K562 (cell line): ENCODE data around the gene ERN1.

Source experiments
- BRD9 ChIP-seq: fragments of 450-650 bp; IDR thresholded peaks from 2 replicates; pipeline ENCODE4 v1.6.1; 2018; ENCODE audit warnings: low read depth; ENCODE audit not compliant: partially characterized antibody
- EP300 ChIP-seq: IDR thresholded peaks from 2 replicates; pipeline ENCODE4 v1.6.1; 2012; ENCODE audit warnings: low read length, improper control_type of control experiment
- EZH2 ChIP-seq: IDR thresholded peaks from 2 replicates; pipeline ENCODE4 v1.6.1; 2012; ENCODE audit warnings: low read depth, mild to moderate bottlenecking, inconsistent platforms, low read length, borderline replicate concordance
- POLR2AphosphoS5 ChIP-seq: IDR thresholded peaks from 2 replicates; pipeline ENCODE4 v1.6.1; 2011; ENCODE audit warnings: mild to moderate bottlenecking, low read depth, low read length, moderate library complexity; ENCODE audit not compliant: control insufficient read depth, insufficient read depth
- RFX1 ChIP-seq: fragments of 450-650 bp; IDR thresholded peaks from 2 replicates; pipeline ENCODE4 v1.6.1; 2016; ENCODE audit warnings: mild to moderate bottlenecking, moderate library complexity
- SMC3 ChIP-seq: conservative IDR thresholded peaks from 2 replicates; pipeline ENCODE4 v1.6.1; 2011; ENCODE audit warnings: low read depth, low read length, improper control_type of control experiment; ENCODE audit not compliant: insufficient read depth
- SUPT5H ChIP-seq: fragments of 450-650 bp; IDR thresholded peaks from 2 replicates; pipeline ENCODE4 v1.6.1; 2016
- ZNF408 ChIP-seq: fragments of 250-450 bp; sonication (Bioruptor Pico); IDR thresholded peaks from 2 replicates; pipeline ENCODE4 v1.4.0; 2020; ENCODE audit warnings: low read depth, mild to moderate bottlenecking, moderate library complexity
- TF ChIP-seq, protein P1 (sequence below): fragments of 250-450 bp; sonication (Bioruptor Pico); IDR thresholded peaks from 2 replicates; pipeline ENCODE4 v1.5.0; 2020; ENCODE audit warnings: mild to moderate bottlenecking, borderline replicate concordance
- TF ChIP-seq, protein P2 (sequence below): fragments of 450-650 bp; IDR thresholded peaks from 2 replicates; pipeline ENCODE4 v1.6.1; 2018; ENCODE audit not compliant: partially characterized antibody
- TF ChIP-seq, protein P3 (sequence below), 3 experiments: IDR thresholded peaks in 2 of 3; conservative IDR thresholded peaks in 1 of 3; 2 replicates each; pipeline ENCODE4 v1.5.1; 2011 to 2012; ENCODE audit warnings: low read length in 3 of 3, mild to moderate bottlenecking in 3 of 3, control low read depth in 2 of 3, improper control_type of control experiment in 1 of 3, inconsistent platforms in 1 of 3, low read depth in 1 of 3, mixed read lengths in 1 of 3, moderate library complexity in 1 of 3; ENCODE audit not compliant: insufficient read depth in 2 of 3
- TF ChIP-seq, protein P4 (sequence below): sonication (generic); formaldehyde crosslinking; IDR thresholded peaks from 2 replicates; pipeline ENCODE4 v1.9.0; 2022; ENCODE audit warnings: mild to moderate bottlenecking, missing genetic modification reagents
- TF ChIP-seq, protein P5 (sequence below): sonication (generic); formaldehyde crosslinking; IDR thresholded peaks from 2 replicates; pipeline ENCODE4 v1.8.0; 2022; ENCODE audit warnings: missing genetic modification reagents, mild to moderate bottlenecking, borderline replicate concordance
- TF ChIP-seq, protein P6 (sequence below): fragments of 200-400 bp; formaldehyde crosslinking; IDR thresholded peaks from 2 replicates; pipeline ENCODE4 v1.6.1; 2017; ENCODE audit warnings: mild to moderate bottlenecking, low read depth, low read length, moderate library complexity

DNA sequence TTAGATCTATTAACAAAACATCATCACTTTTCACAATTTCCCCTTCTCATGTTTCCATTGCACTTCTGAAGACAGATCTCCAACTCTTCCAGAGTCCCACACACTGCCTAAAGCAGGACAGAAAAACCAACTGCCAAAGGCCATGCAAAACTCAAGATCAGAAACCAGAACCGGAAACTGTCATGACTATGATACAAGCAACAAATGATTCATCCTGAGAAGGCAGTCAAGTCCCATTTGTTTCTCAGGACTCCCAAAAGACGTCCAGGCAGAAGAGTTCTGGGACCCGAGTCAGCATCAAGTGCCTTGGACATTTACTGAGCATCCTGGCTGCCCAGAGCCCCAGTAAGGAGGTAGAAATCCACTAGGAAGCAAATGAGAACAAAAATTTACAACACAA lies 38.8 kb downstream of the ERN1 start:
- TF ChIP-seq, protein P1, sequence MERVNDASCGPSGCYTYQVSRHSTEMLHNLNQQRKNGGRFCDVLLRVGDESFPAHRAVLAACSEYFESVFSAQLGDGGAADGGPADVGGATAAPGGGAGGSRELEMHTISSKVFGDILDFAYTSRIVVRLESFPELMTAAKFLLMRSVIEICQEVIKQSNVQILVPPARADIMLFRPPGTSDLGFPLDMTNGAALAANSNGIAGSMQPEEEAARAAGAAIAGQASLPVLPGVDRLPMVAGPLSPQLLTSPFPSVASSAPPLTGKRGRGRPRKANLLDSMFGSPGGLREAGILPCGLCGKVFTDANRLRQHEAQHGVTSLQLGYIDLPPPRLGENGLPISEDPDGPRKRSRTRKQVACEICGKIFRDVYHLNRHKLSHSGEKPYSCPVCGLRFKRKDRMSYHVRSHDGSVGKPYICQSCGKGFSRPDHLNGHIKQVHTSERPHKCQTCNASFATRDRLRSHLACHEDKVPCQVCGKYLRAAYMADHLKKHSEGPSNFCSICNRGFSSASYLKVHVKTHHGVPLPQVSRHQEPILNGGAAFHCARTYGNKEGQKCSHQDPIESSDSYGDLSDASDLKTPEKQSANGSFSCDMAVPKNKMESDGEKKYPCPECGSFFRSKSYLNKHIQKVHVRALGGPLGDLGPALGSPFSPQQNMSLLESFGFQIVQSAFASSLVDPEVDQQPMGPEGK = no peak
- TF ChIP-seq RFX1 (no peak), ZNF408 (CRISPR knock-in tag) (no peak), SMC3 (no peak), POLR2AphosphoS5 (no peak), EZH2 (no peak), EP300 (no peak), BRD9 (no peak), SUPT5H (no peak)
- TF ChIP-seq, protein P2, sequence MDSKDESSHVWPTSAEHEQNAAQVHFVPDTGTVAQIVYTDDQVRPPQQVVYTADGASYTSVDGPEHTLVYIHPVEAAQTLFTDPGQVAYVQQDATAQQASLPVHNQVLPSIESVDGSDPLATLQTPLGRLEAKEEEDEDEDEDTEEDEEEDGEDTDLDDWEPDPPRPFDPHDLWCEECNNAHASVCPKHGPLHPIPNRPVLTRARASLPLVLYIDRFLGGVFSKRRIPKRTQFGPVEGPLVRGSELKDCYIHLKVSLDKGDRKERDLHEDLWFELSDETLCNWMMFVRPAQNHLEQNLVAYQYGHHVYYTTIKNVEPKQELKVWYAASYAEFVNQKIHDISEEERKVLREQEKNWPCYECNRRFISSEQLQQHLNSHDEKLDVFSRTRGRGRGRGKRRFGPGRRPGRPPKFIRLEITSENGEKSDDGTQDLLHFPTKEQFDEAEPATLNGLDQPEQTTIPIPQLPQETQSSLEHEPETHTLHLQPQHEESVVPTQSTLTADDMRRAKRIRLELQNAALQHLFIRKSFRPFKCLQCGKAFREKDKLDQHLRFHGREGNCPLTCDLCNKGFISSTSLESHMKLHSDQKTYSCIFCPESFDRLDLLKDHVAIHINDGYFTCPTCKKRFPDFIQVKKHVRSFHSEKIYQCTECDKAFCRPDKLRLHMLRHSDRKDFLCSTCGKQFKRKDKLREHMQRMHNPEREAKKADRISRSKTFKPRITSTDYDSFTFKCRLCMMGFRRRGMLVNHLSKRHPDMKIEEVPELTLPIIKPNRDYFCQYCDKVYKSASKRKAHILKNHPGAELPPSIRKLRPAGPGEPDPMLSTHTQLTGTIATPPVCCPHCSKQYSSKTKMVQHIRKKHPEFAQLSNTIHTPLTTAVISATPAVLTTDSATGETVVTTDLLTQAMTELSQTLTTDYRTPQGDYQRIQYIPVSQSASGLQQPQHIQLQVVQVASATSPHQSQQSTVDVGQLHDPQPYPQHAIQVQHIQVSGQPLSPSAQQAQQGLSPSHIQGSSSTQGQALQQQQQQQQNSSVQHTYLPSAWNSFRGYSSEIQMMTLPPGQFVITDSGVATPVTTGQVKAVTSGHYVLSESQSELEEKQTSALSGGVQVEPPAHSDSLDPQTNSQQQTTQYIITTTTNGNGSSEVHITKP = no peak
- TF ChIP-seq, protein P3, sequence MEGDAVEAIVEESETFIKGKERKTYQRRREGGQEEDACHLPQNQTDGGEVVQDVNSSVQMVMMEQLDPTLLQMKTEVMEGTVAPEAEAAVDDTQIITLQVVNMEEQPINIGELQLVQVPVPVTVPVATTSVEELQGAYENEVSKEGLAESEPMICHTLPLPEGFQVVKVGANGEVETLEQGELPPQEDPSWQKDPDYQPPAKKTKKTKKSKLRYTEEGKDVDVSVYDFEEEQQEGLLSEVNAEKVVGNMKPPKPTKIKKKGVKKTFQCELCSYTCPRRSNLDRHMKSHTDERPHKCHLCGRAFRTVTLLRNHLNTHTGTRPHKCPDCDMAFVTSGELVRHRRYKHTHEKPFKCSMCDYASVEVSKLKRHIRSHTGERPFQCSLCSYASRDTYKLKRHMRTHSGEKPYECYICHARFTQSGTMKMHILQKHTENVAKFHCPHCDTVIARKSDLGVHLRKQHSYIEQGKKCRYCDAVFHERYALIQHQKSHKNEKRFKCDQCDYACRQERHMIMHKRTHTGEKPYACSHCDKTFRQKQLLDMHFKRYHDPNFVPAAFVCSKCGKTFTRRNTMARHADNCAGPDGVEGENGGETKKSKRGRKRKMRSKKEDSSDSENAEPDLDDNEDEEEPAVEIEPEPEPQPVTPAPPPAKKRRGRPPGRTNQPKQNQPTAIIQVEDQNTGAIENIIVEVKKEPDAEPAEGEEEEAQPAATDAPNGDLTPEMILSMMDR (IDR thresholded peaks at IDR 0.05 in 2 of 3, conservative IDR thresholded peaks at IDR 0.05 in 1 of 3; ENCODE audit: insufficient read depth in 2 of 3, low read depth in 1 of 3, low read length in 3 of 3) = no peak
- TF ChIP-seq, protein P4, sequence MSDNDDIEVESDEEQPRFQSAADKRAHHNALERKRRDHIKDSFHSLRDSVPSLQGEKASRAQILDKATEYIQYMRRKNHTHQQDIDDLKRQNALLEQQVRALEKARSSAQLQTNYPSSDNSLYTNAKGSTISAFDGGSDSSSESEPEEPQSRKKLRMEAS = no peak
- TF ChIP-seq, protein P5, sequence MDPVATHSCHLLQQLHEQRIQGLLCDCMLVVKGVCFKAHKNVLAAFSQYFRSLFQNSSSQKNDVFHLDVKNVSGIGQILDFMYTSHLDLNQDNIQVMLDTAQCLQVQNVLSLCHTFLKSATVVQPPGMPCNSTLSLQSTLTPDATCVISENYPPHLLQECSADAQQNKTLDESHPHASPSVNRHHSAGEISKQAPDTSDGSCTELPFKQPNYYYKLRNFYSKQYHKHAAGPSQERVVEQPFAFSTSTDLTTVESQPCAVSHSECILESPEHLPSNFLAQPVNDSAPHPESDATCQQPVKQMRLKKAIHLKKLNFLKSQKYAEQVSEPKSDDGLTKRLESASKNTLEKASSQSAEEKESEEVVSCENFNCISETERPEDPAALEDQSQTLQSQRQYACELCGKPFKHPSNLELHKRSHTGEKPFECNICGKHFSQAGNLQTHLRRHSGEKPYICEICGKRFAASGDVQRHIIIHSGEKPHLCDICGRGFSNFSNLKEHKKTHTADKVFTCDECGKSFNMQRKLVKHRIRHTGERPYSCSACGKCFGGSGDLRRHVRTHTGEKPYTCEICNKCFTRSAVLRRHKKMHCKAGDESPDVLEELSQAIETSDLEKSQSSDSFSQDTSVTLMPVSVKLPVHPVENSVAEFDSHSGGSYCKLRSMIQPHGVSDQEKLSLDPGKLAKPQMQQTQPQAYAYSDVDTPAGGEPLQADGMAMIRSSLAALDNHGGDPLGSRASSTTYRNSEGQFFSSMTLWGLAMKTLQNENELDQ (CRISPR knock-in tag) = no peak
- TF ChIP-seq, protein P6, sequence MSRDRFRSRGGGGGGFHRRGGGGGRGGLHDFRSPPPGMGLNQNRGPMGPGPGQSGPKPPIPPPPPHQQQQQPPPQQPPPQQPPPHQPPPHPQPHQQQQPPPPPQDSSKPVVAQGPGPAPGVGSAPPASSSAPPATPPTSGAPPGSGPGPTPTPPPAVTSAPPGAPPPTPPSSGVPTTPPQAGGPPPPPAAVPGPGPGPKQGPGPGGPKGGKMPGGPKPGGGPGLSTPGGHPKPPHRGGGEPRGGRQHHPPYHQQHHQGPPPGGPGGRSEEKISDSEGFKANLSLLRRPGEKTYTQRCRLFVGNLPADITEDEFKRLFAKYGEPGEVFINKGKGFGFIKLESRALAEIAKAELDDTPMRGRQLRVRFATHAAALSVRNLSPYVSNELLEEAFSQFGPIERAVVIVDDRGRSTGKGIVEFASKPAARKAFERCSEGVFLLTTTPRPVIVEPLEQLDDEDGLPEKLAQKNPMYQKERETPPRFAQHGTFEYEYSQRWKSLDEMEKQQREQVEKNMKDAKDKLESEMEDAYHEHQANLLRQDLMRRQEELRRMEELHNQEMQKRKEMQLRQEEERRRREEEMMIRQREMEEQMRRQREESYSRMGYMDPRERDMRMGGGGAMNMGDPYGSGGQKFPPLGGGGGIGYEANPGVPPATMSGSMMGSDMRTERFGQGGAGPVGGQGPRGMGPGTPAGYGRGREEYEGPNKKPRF = no peak
